HCT116 (cell line): ENCODE data around the gene GRIK4. TPM values are rescaled to one million over a fixed set of nuclear protein-coding genes. Genes with fewer than 3 reads are reported as not detected.
"Not testable (repeated sequence)": the region's sequence is repeated elsewhere in the genome, so short reads cannot be mapped to it uniquely, and the experiment has no call there.

Experiments used
- ATAC-seq: fragments of 200-7000 bp; cut with Tn5 transposase; 2 replicates; pipeline ENCODE4 v1.9.1; 2020; ENCODE audit warnings: mild to moderate bottlenecking, moderate library complexity
- BruUV-seq: library from RNA; stranded (reverse); fragments of 400-500 nt; replicated peaks from 2 replicates; lab custom pipeline; 2021; lab: Mats Ljungman, UMichigan
- CTCF ChIA-PET: fragments of 300-600 bp; sonication (Branson Sonifier 250); formaldehyde crosslinking; loops from one replicate; lab custom pipeline; 2021; ENCODE audit warnings: antibody characterized with exemption; lab: Charles Lee
- POLR2A ChIA-PET: fragments of 300-600, 350-600 bp; sonication (Branson Sonifier 250); formaldehyde crosslinking; loops from one replicate; lab custom pipeline; 2021; ENCODE audit warnings: antibody characterized with exemption; lab: Charles Lee
- RAD21 ChIA-PET, 2 experiments: fragments of 300-600 bp; sonication (Branson Sonifier 250); formaldehyde crosslinking; loops; one replicate each; lab custom pipeline; 2023; ENCODE audit warnings: low total read pairs in 2 of 2; ENCODE audit not compliant: uncharacterized antibody in 2 of 2, unreplicated experiment in 2 of 2, low non-redundant PET in 1 of 2; lab: Charles Lee
- DNase-seq: peaks from one replicate; pipeline ENCODE4 v3.0.0-alpha.2; 2010; ENCODE audit warnings: low read depth, low spot score
- H2AFZ ChIP-seq: fragments of 200-600 bp; shearing (Covaris generic), sonication (generic); 2 replicates; pipeline ENCODE4 v1.6.1; 2017; ENCODE audit warnings: low read depth, mixed run types, mixed read lengths, antibody characterized with exemption, low read length; ENCODE audit not compliant: poor library complexity, severe bottlenecking
- H3K27ac ChIP-seq: 2 replicates; pipeline ENCODE4 v1.5.1; 2012; ENCODE audit warnings: low read depth, low read length
- H3K27me3 ChIP-seq: fragments of 200-600 bp; sonication (generic); 2 replicates; pipeline ENCODE4 v1.6.1; 2016; ENCODE audit warnings: mixed run types, low read length, mixed read lengths; ENCODE audit not compliant: insufficient read depth
- H3K36me3 ChIP-seq, 2 experiments: fragments of 200-500 bp in 1 of 2; fragments of 200-600 bp in 1 of 2; sonication (Bioruptor generic) in 1 of 2; sonication (generic) in 1 of 2; 2 replicates each; pipeline versions ENCODE4 v1.5.1 to v1.6.1; 2014 to 2016; ENCODE audit warnings: low read length in 2 of 2, inconsistent platforms in 1 of 2, mixed read lengths in 1 of 2, mixed run types in 1 of 2; ENCODE audit not compliant: insufficient read depth in 2 of 2, control insufficient read depth in 1 of 2
- H3K4me1 ChIP-seq, 2 experiments: fragments of 200-600 bp in 1 of 2; sonication (generic) in 1 of 2; 2 replicates each; pipeline versions ENCODE4 v1.5.1 to v1.6.1; 2012 to 2017; ENCODE audit warnings: low read length in 2 of 2, inconsistent platforms in 1 of 2, mild to moderate bottlenecking in 1 of 2, mixed read lengths in 1 of 2, mixed run types in 1 of 2, moderate library complexity in 1 of 2; ENCODE audit not compliant: insufficient read depth in 2 of 2, control insufficient read depth in 1 of 2
- H3K4me2 ChIP-seq: fragments of 200-600 bp; sonication (generic); 2 replicates; pipeline ENCODE4 v1.6.1; 2017; ENCODE audit warnings: mixed run types, low read length, mixed read lengths
- H3K4me3 ChIP-seq, 2 experiments: fragments of 200-600 bp in 1 of 2; sonication (generic) in 1 of 2; replicated peaks in 1 of 2; 2 replicates each; pipeline ENCODE4 v1.5.1; 2011 to 2016; ENCODE audit warnings: low read length in 2 of 2, control low read depth in 1 of 2, low read depth in 1 of 2, mild to moderate bottlenecking in 1 of 2, mixed read lengths in 1 of 2, mixed run types in 1 of 2
- H3K79me2 ChIP-seq: fragments of 200-600 bp; sonication (generic); 2 replicates; pipeline ENCODE4 v1.6.1; 2017; ENCODE audit warnings: mild to moderate bottlenecking, mixed run types, low read length, moderate library complexity, mixed read lengths; ENCODE audit not compliant: insufficient read depth
- H3K9ac ChIP-seq: fragments of 200-600 bp; sonication (generic); 2 replicates; pipeline ENCODE4 v1.6.1; 2016; ENCODE audit warnings: low read length, mixed read lengths
- H3K9me2 ChIP-seq: fragments of 200-600 bp; sonication (generic), shearing (Covaris generic); 2 replicates; pipeline ENCODE4 v1.6.1; 2017; ENCODE audit warnings: mixed run types, mild to moderate bottlenecking, moderate library complexity; ENCODE audit not compliant: insufficient read depth
- H3K9me3 ChIP-seq, 2 experiments: fragments of 200-500 bp in 1 of 2; fragments of 200-600 bp in 1 of 2; sonication (Bioruptor generic) in 1 of 2; sonication (generic) in 1 of 2; 2 replicates each; pipeline ENCODE4 v1.6.1; 2014 to 2017; ENCODE audit warnings: low read length in 2 of 2, mixed read lengths in 2 of 2, inconsistent platforms in 1 of 2, low read depth in 1 of 2, mild to moderate bottlenecking in 1 of 2, mixed run types in 1 of 2, moderate library complexity in 1 of 2; ENCODE audit not compliant: control insufficient read depth in 1 of 2, insufficient read depth in 1 of 2
- H4K20me1 ChIP-seq: fragments of 200-600 bp; sonication (generic), shearing (Covaris generic); 2 replicates; pipeline ENCODE4 v1.6.1; 2017; ENCODE audit warnings: mixed run types, mild to moderate bottlenecking, moderate library complexity; ENCODE audit not compliant: insufficient read depth
- EZH2 ChIP-seq: fragments of 200-600 bp; sonication (generic); IDR thresholded peaks from 2 replicates; pipeline ENCODE4 v1.6.1; 2017; ENCODE audit warnings: antibody characterized with exemption, mixed run types
- EZH2phosphoT487 ChIP-seq: fragments of 200-600 bp; IDR thresholded peaks from 2 replicates; pipeline ENCODE4 v1.6.1; 2018; ENCODE audit warnings: antibody characterized with exemption, borderline replicate concordance
- JUND ChIP-seq: IDR thresholded peaks from 2 replicates; pipeline ENCODE4 v1.6.1; 2012
- POLR2A ChIP-seq: IDR thresholded peaks from 2 replicates; pipeline ENCODE4 v1.7.0; 2011; ENCODE audit warnings: borderline replicate concordance; ENCODE audit not compliant: insufficient read depth, insufficient read length; ENCODE audit errors: extremely low read depth
- POLR2AphosphoS5 ChIP-seq: IDR thresholded peaks from 2 replicates; pipeline ENCODE4 v1.6.1; 2011; ENCODE audit warnings: mild to moderate bottlenecking, low read depth, low read length, moderate library complexity
- RAD21 ChIP-seq: IDR thresholded peaks from 2 replicates; pipeline ENCODE4 v1.6.1; 2012; ENCODE audit warnings: low read depth, mild to moderate bottlenecking
- TCF7L2 ChIP-seq: IDR thresholded peaks from 2 replicates; pipeline ENCODE4 v1.7.0; 2011; ENCODE audit warnings: borderline replicate concordance, inconsistent platforms; ENCODE audit not compliant: insufficient read depth, insufficient read length; ENCODE audit errors: extremely low read depth
- ZFX ChIP-seq: fragments of 450-650 bp; IDR thresholded peaks from 2 replicates; pipeline ENCODE4 v1.6.1; 2017
- intact Hi-C: fragments of 100-400 bp; cut with micrococcal nuclease; formaldehyde crosslinking; loops from 2 replicates; pipeline ENCODE4 v1.10.0; 2022
- total RNA-seq: library from RNA; stranded (reverse); gene quantifications from one replicate; pipeline ENCODE4 v1.2.1, GENCODE V29; 2021; ENCODE audit not compliant: unreplicated experiment
- TF ChIP-seq, protein P1 (sequence below): IDR thresholded peaks from 2 replicates; pipeline ENCODE4 v1.6.1; 2011; ENCODE audit warnings: mild to moderate bottlenecking, low read length, moderate library complexity; ENCODE audit not compliant: insufficient replicate concordance; ENCODE audit errors: extremely low read depth

GRIK4 gene
- total RNA-seq, 1 experiment from 2014 or later: 0.52 TPM

DNA sequence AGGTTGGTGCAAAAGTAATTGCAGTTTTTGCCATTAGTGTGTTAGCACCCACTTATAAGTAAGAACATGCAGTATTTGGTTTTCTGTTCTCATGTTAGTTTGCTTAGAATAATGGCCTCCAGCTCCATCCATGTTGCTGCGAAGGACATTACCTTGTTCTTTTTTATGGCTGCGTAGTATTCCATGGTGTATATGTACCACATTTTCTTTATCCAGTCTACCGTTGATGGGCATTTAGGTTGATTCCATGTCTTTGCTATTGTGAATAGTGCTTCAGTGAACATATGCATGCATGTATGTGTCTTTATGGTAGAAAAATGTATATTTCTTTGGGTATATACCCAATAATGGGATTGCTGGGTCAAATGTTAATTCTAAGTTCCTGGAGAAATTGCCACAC is 71.0 kb downstream of the GRIK4 start:
- intact Hi-C loops, H2AFZ ChIP-seq: not testable (repeated sequence)

DNA sequence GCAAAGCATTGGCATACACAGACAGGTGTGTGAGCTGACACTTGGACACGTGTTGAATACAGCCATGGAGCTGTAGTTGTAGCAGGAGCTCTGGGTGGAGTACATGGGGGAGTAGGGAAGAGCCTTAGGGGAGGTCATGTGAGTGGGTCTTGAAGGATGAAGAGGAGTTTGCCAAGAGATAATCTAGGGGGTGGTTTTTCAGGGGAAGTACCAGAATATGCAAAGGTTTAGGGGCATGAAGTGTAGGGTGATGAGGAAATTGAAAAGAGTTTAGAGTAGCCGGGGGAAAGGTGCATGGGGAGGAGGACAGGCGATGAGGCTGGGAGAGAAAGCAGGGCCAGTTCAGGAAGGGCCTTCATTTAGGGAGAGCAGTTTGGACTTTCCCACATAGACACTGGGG is 74.5 kb downstream of the GRIK4 start:
- H3K9ac ChIP-seq: no peak overlapping the region
- no peaks in the 10 kb centered on the region for H4K20me1 ChIP-seq
- H3K9me3 ChIP-seq: peaks cover 4 to 6% of the 10 kb centered on the region in 2 experiments; a peak in 2 of 4 replicates
- RAD21 ChIA-PET: no interaction called here
- POLR2A ChIA-PET: no interaction called here
- intact Hi-C loops: no loop called here
- TF ChIP-seq POLR2A (no peak), EZH2phosphoT487 (no peak), POLR2AphosphoS5 (no peak), TCF7L2 (no peak), RAD21 (no peak), EZH2 (no peak), ZFX (no peak), JUND (no peak)
- TF ChIP-seq, protein P1, sequence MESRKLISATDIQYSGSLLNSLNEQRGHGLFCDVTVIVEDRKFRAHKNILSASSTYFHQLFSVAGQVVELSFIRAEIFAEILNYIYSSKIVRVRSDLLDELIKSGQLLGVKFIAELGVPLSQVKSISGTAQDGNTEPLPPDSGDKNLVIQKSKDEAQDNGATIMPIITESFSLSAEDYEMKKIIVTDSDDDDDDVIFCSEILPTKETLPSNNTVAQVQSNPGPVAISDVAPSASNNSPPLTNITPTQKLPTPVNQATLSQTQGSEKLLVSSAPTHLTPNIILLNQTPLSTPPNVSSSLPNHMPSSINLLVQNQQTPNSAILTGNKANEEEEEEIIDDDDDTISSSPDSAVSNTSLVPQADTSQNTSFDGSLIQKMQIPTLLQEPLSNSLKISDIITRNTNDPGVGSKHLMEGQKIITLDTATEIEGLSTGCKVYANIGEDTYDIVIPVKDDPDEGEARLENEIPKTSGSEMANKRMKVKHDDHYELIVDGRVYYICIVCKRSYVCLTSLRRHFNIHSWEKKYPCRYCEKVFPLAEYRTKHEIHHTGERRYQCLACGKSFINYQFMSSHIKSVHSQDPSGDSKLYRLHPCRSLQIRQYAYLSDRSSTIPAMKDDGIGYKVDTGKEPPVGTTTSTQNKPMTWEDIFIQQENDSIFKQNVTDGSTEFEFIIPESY: no peak
- TF ChIP-seq, all 23 proteins: peak for 0
- Histone ChIP-seq H3K36me3 (no peaks in the 10 kb centered on the region), H3K79me2 (no peaks in the 10 kb centered on the region), H3K27ac (no peak overlapping the region), H3K4me2 (no peak overlapping the region), H2AFZ (no peak overlapping the region), H3K4me1 (peaks cover 5 to 7% of the 10 kb centered on the region in 2 experiments; a peak in 3 of 4 replicates), H3K9me2 (no peaks in the 10 kb centered on the region), H3K27me3 (no peaks in the 10 kb centered on the region), H3K4me3 (no peak overlapping the region)
- ATAC-seq (no peak), DNase-seq (no peak)
- CTCF ChIA-PET: no interaction called here
- BruUV-seq: no TSS peak

More for the DNA sequence above, 71.0 kb downstream of the GRIK4 start:
- H3K4me1 ChIP-seq, H3K9me2 ChIP-seq, H4K20me1 ChIP-seq, H3K27me3 ChIP-seq, POLR2A ChIA-PET, H3K27ac ChIP-seq, H3K9ac ChIP-seq, ATAC-seq, H3K9me3 ChIP-seq, H3K4me3 ChIP-seq, H3K4me2 ChIP-seq, H3K79me2 ChIP-seq, CTCF ChIA-PET, H3K36me3 ChIP-seq, DNase-seq, RAD21 ChIA-PET, BruUV-seq: not testable (repeated sequence)
